RCC 7860 (cell line): ENCODE measurements around the gene FAXC.

Source experiments
- DNase-seq: peaks from one replicate; pipeline ENCODE4 v3.0.0-alpha.2; 2015; ENCODE audit warnings: low spot score
- FAIRE-seq: peaks from 2 replicates; lab custom pipeline; 2012; peaks lifted over from hg19 to GRCh38; lab: Jason Lieb, UNC

Gene FAXC

DNA sequence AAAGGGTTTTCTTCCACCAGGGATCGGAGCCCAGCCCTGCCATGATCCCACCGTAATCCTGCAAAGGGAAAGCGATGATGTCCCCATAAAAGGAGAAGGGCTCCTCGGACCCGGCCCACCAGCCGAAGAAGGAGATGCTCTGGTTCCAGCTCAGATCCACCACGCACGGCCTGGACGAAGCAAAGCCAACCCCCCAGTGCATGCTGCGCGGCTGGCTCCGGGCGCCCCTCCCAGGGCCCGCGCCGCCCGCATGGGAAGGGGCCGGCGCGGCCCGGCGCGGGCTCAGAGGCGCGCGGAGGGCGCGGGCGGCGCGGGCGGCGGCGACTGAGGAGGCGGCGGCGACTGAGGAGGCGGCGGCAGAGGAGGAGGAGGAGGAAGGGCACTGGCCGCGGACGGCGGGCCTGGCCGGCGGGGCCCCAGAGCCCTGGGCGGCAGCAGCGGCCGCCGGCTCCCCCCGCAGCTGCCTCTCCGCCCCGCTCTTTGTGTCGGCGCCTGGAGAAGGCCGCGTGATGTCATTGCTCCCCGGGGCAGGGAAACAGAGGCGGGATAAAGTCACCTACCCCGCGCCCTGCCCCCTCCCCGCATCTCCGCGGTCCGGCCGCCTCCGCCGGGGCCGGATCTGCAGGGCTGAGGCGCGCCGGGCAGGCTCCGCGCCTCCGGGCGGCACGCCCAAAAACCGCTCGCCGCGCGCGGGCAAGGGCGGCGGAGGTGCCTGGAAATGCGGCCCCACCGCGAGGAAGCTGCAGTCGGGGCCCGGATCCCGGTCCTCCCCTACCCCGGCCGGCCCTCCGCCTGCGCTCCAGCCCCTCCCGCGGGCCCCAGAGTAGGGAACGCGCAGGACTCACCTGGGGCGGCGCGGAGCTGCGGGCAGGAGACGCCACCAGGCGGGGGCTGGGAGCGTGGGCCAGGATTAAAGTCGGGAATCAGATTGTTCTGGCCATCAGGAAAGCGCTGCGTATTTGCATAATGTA, at the start of gene FAXC:
TSS of gene FAXC (minus strand) at position 504 of the 971 bp plus-strand sequence. CDS start at position 202, 302 bp downstream.
- no peak for FAIRE-seq
- DNase-seq = peak; percentile 32

DNA sequence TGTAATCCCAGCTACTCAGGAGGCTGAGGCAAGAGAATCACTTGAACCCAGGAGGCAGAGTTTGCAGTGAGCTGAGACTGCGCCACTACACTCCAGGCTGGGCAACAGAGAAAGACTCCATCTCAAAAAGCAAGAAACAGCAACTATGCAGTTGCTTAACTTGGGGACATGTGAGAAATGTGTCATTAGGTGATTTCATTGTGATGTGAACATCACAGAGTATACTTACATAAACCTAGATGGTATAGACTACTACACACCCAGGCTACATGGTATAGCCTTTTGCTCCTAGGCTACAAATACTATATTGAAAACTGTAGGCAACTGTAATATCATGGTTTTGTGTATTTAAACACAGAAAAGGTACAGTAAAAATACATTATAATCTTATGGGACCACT, 47.8 kb upstream of the FAXC start:
- FAIRE-seq = no peak
- DNase-seq = no peak

DNA sequence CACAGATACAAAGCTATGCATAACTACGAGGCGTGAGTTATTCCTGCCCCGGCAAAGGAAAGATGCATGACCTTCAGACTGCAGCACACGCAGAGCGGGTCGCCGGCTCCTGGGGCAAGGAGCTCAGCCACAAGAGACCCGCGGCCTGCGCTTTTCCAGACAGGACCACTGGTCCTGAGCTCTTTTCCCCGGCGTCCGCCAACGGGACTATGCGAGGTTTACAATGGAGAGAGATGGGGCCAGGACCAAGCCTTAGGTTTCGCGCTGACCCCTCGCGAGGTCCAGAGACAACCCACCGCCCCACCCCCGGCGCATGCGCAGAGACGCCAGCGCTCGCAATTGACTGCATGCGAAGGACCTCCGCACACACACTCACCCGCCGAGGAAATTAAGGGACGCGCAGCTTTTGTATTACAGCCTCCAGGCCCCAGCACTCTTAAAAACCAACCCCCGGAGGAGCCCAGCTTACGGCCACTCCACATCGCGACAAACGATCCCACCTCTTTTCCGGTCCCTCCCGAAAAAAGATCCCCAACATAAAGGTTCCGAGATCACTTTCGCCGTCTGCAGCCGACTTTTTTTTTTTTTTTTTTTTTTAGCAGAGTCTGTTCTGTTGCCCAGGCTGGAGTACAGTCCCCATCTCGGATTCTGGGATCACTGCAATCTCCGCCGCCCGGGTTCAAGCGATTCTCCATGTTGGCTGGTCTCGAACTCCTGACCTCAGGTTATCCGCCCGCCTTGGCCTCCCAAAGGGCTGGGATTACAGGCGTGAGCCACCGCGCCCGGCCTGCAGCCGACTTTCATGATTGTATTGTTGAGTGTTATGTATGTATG, 44.4 kb upstream of the FAXC start, which contains the start of gene COQ3:
TSS of gene COQ3 (minus strand) at position 498 of the 834 bp plus-strand sequence. CDS start at position 482, 16 bp downstream.
- DNase-seq = peak; percentile 45
- no peak for FAIRE-seq

DNA sequence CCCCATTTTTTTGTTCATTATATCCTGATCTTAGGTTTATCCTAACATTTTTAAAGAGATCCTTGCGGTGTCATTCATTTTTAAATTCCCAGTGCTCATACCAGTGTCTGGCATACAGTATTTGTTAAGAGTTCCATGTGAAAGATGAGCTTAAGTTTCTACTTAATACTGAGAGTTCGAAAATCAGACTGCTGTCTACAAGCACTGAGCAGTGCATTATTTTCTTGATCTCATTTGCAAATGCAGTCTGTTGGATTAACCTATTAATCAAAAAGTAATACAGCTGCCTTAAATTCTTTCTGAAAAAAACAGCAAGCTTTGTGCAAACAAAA, 43.9 kb upstream of the FAXC start:
- no peak for FAIRE-seq

DNA sequence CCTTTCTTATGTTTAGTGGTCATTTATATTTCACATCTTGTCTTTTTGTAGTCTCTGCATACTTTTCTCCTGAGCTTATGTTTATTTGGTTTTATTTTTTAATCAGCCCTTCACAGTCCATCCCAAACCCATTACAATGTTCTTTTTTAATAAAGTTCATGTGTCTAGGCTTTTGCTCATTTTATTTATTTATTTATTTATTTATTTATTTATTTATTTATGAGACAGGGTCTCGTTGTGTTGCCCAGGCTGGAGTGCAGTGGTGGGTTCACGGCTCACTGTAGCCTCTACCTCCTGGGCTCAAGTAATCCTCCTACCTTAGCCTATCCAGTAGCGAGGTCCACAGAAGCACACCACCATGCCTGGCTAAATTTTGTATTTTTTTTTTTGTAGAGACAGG, 41.4 kb upstream of the FAXC start:
- FAIRE-seq (no peak), DNase-seq (no peak)

More for the DNA sequence above, 43.9 kb upstream of the FAXC start:
- no peak for DNase-seq

DNA sequence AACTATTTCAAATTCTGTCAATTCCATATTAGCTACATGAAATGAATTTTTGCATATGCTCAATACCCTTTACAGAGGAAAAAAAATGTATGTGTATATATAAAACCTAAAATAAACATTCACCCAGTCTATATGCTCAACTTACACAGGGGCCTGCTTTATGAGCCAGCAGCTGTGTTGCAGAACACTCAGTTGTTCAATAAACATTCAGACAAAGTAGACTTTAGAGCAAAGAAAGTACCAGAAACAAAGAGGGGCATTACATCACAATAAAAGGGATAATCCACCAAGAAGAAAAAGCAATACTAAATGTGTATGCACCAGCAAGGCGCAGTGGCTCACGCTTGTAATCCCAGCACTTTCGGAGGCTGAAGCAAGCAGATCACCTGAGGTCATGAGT, 35.0 kb upstream of the FAXC start:
- DNase-seq = no peak
- FAIRE-seq = no peak

DNA sequence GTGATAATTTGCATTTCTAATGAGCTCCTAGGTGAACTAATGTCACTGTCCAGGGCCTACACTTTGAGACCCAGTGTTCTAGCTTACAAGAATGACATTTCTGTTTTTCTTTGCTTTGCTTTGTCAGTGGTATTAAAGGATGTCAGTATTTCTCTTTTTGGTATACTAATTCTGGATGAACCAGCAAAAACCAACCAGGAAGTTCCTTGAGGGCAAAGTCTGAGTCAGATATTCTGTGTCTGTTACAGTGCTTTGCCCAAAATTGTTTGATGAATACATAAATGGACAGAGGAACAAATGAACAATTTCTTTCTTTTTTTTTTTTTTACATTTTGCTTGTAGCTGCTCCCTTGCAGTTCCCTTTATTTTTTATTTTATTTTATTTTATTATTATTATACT, 29.2 kb upstream of the FAXC start:
- DNase-seq (no peak), FAIRE-seq (no peak)

DNA sequence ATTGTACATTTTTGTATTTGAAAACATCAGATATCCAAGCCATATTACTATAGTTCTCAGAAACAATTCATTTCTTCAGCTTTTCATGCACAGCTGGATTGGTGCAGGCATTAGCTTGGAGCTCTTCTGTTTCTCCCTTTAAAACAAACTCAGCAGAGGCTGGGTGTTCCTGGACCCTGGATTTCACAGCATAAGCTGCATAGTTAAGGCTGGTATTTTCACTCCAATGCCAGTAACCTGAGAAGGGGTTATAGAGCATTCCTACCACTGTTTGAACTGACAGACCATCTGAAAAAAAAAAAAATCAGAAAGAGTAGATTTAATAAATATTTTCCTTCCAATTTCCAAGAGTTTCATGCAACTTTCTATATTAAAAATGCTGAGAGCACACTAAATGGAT, 20.1 kb upstream of the FAXC start:
- no peak for FAIRE-seq
- no peak for DNase-seq

DNA sequence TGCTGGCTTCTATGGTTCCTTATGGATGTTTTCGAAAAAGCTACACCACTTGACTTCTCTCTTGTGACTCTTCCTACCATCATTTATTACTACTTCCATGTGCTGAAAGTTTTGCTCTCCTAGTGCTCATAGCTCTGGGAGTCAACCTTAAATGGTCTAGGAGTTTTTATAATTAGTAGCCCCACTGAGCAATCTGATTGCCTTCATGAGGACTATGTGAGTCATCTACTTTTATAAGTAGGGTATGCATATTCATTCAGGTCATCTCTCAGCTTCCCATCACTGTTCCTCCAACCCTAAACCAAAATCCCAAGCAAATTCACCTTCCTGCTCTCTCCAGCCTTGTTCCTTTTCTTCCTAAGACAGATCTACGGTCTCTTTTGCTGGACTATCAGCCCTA, 17.4 kb upstream of the FAXC start:
- DNase-seq = no peak
- FAIRE-seq = no peak

DNA sequence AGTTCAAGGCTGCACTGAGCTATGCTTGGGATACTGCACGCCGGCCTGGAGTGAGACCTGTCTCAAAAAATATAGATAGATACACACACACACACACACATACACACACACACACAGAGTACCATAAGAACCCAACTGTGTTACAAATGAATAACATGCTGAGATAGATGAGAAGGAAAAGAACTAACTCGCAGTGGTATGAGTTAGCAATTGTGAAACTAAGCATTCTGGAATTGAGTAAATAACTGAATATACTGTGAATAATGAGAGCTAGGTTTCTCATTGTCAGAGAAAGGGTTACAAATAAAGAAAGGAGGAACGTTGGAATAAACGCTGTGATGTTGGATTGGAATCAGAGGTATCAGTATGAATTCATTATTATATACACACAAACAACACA, 14.6 kb upstream of the FAXC start:
- no peak for DNase-seq
- no peak for FAIRE-seq

DNA sequence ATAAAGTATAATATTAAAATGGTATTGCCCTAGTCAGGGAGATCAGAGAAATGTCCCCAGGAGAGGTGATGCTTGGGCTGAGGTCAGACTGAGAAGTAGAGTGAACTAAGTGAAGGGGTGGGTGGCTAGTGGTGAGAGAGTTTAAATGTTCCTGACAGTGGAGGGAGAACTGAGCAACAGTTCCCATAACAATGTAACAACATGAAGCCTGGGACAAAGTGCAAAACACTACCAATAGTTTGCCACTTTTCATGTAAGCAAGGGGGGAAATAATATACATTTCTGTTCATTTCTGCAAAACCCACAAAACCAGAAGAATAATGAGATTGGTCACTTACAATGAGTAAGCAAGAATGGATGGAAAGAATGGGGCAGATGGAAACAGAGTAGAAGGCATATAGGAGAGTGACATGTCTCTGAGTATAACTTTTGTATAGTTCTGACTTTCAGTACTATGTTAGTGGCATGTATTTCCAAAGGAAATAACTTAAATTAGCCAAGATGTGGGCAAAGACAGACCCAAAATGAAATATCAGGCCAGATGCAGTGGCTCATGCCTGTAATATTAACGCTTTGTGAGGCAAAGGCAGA, 13.3 kb upstream of the FAXC start:
- no peak for DNase-seq
- no peak for FAIRE-seq

DNA sequence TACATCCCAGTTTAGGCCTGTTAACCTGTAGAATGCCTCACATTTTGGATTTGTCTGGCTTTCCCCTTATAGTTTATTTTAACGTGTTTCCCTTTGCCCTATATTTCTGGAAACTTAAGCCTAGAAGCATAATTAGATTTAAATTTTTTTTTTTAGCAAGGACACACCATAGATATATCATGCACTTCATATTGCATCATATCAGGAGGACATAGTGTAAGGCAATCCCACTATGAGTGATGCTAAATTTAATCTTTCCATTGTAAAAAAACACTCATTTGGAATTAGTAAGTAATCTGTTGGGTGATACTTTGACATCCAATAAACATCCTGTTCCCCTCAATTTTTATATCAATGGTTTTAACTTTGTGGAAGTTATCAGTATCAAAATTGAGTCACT, 10.3 kb upstream of the FAXC start:
- FAIRE-seq = no peak
- no peak for DNase-seq

DNA sequence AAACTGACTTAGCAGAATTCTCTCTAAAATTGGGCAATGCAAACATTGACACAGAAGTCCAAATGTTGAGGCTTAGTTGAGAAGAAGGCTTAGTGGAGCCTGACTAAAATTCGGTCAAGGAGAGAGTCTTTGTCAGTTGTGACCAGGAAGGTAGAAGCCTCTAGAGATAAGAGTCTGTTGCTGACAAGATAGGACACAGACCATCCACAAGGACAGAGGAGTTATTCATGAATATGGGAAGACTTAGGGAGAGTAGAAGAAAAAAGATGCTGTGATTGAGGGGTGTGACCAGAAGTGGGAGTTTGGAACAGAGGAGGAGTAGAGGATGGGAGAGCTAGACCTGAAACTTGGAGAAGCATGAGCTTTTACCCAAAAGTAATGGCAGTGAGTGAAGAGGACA, 7.2 kb upstream of the FAXC start:
- no peak for DNase-seq
- no peak for FAIRE-seq

DNA sequence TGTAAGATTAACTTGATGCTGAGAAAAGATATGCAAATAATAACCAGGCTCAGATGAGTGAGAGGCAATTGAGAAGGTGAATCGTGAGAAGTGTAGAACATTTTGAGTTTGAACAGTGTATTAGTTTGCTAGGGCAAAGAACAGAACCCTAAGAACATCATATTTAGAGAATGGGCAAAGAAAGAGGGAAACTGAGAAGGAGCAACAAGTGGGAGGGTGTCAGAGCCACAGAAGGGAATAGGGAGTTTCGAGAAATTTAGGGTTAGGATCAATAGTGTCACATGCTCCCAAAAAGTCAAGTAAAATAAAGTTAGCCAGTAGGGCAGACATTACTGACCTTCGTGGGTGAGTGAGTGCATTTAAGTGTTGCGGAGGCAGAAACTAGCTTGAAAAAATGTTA, 5.5 kb upstream of the FAXC start:
- no peak for FAIRE-seq
- DNase-seq = no peak

DNA sequence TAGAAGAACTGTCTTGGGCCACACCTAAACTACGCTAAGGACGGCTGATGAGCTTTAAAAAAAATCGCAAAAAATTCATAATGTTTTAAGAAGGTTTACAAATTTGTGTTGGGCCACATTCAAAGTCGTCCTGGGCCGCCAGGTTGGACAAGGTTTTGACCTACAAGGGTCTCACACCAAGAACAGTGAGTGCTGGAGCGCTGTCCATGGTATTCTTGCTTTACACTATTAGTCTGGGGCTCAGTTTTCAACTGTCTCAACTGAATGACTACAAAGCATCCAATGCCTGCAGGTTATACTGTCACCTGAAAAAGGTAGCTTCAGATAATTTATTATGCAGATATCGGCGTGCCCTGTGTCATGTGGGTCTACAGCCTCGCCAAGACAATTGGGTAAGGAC, 3.7 kb upstream of the FAXC start:
- no peak for DNase-seq
- no peak for FAIRE-seq

DNA sequence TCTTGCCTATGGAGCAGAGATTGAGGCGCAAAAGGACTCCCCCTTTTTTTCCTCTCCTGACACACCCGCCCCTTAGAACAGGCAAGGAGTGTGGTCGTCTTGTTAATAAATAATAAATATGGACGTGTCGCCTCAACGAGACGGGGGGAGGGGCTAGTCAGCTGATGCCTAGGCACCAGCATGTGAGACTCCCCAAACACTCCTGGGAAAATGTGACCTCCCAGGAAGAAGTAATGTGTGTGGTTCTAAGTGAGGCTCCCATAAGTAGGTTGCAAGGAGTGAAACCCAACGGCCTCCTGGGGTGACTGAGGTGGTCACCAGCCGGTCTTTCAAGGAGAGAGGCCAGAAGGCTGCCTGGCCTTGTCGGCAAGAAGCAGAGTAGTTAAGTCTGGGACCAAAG, 1.1 kb upstream of the FAXC start:
- DNase-seq (no peak), FAIRE-seq (no peak)

DNA sequence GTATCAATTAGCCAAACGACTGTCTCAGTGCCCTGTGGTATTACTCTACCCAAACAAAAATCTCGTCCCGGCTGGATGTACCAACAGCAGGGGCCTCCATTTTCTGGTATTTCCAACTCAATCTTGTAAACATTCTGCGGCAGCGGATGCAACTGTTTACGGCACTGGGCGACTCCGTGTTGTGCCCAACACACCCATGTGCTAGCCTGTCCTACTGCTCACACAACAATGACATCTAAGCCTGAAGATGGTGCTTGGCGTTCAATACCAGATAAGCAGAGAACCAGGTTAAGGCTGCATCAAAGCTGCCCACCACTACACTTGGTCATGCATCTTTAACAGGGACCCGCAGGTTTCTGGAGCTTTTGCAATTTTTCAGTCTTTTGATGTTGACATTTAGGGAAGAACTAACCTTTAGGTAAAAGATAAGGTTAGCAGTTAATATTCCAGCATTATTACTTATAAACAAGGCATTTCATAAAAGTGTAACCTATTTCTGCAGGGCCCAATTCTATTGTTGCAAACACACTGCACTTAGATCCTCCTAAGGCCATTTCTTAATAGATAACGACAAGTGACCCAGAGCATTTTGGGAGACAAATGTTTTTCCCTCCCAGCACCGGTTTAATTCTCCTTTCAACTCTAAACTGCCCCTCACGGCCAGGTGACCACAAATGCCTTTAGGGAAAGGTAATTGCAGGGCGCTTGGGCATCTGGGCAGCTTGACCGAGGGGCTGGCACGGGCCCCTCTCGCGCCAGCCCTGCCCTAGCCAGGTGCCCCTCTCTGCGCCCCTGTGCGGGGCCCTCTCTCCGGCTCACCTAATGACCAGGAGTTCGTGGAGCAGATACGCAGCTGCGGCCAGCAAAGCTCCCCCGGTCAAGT, 945 bp downstream of the FAXC start:
- no peak for DNase-seq

DNA sequence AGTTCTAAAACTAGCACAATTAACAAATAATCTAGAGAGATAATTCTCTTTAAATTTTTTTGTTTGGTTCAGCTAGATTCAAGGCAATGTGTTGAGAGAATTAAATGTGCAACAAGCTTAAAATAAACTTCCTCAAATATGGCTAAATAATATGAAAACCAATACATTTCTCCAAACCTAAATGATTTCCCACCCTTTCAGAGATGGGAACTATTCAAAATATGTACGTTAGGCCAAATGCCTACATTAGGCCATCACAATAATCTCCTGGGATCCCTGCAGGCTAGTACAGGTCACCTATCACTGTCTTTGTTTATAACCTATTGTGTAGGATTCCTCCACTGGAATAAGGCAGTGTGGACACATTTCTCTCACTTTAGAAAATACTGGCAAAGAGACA, 1.7 kb downstream of the FAXC start:
- FAIRE-seq = no peak
- no peak for DNase-seq

More for the DNA sequence above, 945 bp downstream of the FAXC start:
- no peak for FAIRE-seq

DNA sequence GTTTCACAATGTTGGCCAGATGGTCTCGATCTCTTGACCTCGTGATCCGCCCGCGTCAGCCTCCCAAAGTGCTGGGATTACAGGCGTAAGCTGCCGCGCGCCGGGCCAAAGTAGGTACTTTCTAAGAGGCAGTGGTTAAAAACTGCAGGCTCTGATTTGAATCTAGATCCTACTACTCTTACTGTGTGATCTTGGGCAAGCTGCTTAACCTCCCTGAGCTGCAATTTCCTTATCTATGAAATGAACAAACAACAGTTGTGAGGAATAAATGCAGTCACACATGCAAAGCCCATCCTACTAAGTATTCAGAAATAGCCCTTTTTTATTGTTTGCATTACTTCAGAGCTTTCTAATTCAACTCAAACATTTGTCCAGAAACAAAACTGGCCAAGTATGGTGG, 2.9 kb downstream of the FAXC start:
- FAIRE-seq (no peak), DNase-seq (no peak)

DNA sequence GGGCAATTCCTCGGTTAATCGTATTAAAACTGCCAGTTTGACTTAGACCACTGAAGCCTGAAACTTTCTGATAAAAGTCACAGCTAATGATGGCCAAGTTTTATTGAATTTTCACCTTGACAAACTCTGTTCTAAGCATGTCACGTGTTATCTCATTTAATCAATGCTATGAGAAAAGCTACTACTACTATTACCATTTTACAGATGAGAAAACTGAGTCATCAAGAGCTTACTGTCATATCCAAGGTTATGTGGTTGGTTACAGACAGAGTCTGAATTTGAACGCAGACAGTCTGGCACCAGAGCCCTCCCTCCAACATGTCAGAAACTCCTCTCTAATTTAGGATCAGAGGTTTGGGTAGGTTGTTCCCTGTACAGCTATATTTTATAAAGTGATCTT, 4.3 kb downstream of the FAXC start:
- DNase-seq = no peak
- no peak for FAIRE-seq
